Liver (tissue), 9 donors: ENCODE data around the gene PCNT. TPM values are rescaled to one million over a fixed set of nuclear protein-coding genes. Genes with fewer than 3 reads are reported as not detected.

Source experiments
- DNase-seq: peaks from one replicate; pipeline ENCODE4 v3.0.0-alpha.2; 2017; ENCODE audit warnings: low spot score
- H3K27ac ChIP-seq, 2 donors: one replicate each; pipeline ENCODE4 v1.7.0; 2013; ENCODE audit warnings: inconsistent platforms in 2 of 2, low read length in 2 of 2, control low read depth in 1 of 2, low read depth in 1 of 2, mild to moderate bottlenecking in 1 of 2
- H3K27me3 ChIP-seq, 4 donors: one replicate each; pipeline versions ENCODE4 v1.6.1 to v1.7.0; 2013; ENCODE audit warnings: low read length in 3 of 4, inconsistent platforms in 1 of 4, mild to moderate bottlenecking in 1 of 4, moderate library complexity in 1 of 4; ENCODE audit not compliant: control insufficient read depth in 4 of 4, insufficient read depth in 4 of 4
- H3K36me3 ChIP-seq, 4 donors: one replicate each; pipeline versions ENCODE4 v1.6.1 to v1.7.0; 2013; ENCODE audit warnings: low read length in 3 of 4, mild to moderate bottlenecking in 3 of 4, low read depth in 1 of 4, moderate library complexity in 1 of 4; ENCODE audit not compliant: control insufficient read depth in 4 of 4, insufficient read depth in 3 of 4
- H3K4me1 ChIP-seq, 4 donors: one replicate each; pipeline versions ENCODE4 v1.6.1 to v1.7.0; 2013; ENCODE audit warnings: low read length in 3 of 4, mild to moderate bottlenecking in 3 of 4, moderate library complexity in 1 of 4; ENCODE audit not compliant: control insufficient read depth in 4 of 4, insufficient read depth in 4 of 4
- H3K4me3 ChIP-seq, 3 donors: one replicate each; pipeline versions ENCODE4 v1.6.1 to v1.7.0; 2013; ENCODE audit warnings: low read length in 3 of 3, control low read depth in 1 of 3, low read depth in 1 of 3, mild to moderate bottlenecking in 1 of 3
- H3K9ac ChIP-seq, 2 donors: one replicate each; pipeline ENCODE4 v1.7.0; 2013; ENCODE audit warnings: low read length in 2 of 2, mild to moderate bottlenecking in 2 of 2, moderate library complexity in 2 of 2, control low read depth in 1 of 2, low read depth in 1 of 2
- H3K9me3 ChIP-seq, 4 donors: one replicate each; pipeline versions ENCODE4 v1.6.1 to v1.7.0; 2013; ENCODE audit warnings: low read length in 3 of 4; ENCODE audit not compliant: control insufficient read depth in 4 of 4
- ATF3 ChIP-seq: IDR thresholded peaks from 2 replicates; pipeline ENCODE4 v1.6.1; 2016; ENCODE audit warnings: antibody characterized with exemption
- FOXA1 ChIP-seq: IDR thresholded peaks from 2 replicates; pipeline ENCODE4 v1.6.1; 2016; ENCODE audit warnings: antibody characterized with exemption
- RAD21 ChIP-seq, 2 donors: IDR thresholded peaks; 2 replicates each; pipeline ENCODE4 v1.6.1; 2016; ENCODE audit warnings: antibody characterized with exemption in 2 of 2, mild to moderate bottlenecking in 2 of 2
- REST ChIP-seq: IDR thresholded peaks from 2 replicates; pipeline ENCODE4 v1.6.1; 2016; ENCODE audit warnings: antibody characterized with exemption, mild to moderate bottlenecking
- RXRA ChIP-seq, 2 donors: IDR thresholded peaks; 2 replicates each; pipeline ENCODE4 v1.6.1; 2017 to 2018; ENCODE audit warnings: antibody characterized with exemption in 2 of 2, mild to moderate bottlenecking in 1 of 2
- TAF1 ChIP-seq: conservative IDR thresholded peaks from 2 replicates; pipeline ENCODE4 v1.6.1; 2016; ENCODE audit warnings: antibody characterized with exemption, mild to moderate bottlenecking
- YY1 ChIP-seq: IDR thresholded peaks from 2 replicates; pipeline ENCODE4 v1.6.1; 2016; ENCODE audit warnings: antibody characterized with exemption, mild to moderate bottlenecking
- ZBTB33 ChIP-seq: IDR thresholded peaks from 2 replicates; pipeline ENCODE4 v1.6.1; 2016; ENCODE audit warnings: antibody characterized with exemption
- WGBS: extraction: QIAGEN DNeasy Blood & Tissue Kit; methylation state at CpG from one replicate; pipeline ENCODE4 v1.1.7; 2013; 5-methylcytosine and 5-hydroxymethylcytosine counted together
- polyA plus RNA-seq, 2 donors: library from polyadenylated mRNA; stranded (reverse) in 1 of 2; unstranded in 1 of 2; fragments of 200-250 nt in 1 of 2; fragments of >200 nt in 1 of 2; fragmentation: Nextera tagmentation in 1 of 2; extraction: Ambion mirVana in 1 of 2; gene quantifications; one replicate each; pipeline versions ENCODE4 v1.2.1 to v1.2.3, GENCODE V29; 2013 to 2015
- total RNA-seq, 2 donors: library from RNA; depleted of rRNA; stranded (reverse); fragments of >200 nt; gene quantifications; one replicate each; pipeline ENCODE4 v1.2.3, GENCODE V29; 2014
- donor health status: healthy.
- donor health status: healthy.
- donor health status: healthy.
- donor health status: healthy.
- donor health status: healthy.

Gene PCNT
- total and polyA plus RNA-seq, 4 donors = 6.7 to 36.8 (median 15.2) TPM

- Histone ChIP-seq H3K27me3 (no peaks in the 10 kb centered on the region), H3K27ac (no peak overlapping the region), H3K9ac (no peak overlapping the region), H3K4me1 (peaks cover 3 to 27% (median 21%) of the 10 kb centered on the region in 4 donors), H3K9me3 (no peaks in the 10 kb centered on the region), H3K4me3 (peak overlapping the region; percentile 75 to 81 (median 77)), H3K36me3 (peaks cover 0 to 2% (median 0%) of the 10 kb centered on the region in 4 donors)
- peak; percentile 54 for DNase-seq
- 18% methylated on average over 50 of the region's 50 CpGs for WGBS
- no peak for TF ChIP-seq ATF3
- TF ChIP-seq FOXA1 = no peak
These were observed 1.4 kb upstream of the PCNT start for GRCh38 chr21:46322351-46323226.

GRCh38 chr21:46323227-46323709, 688 bp upstream of the PCNT start:
- Histone ChIP-seq H3K9ac (no peak overlapping the region), H3K27me3 (no peaks in the 10 kb centered on the region), H3K36me3 (peaks cover 0 to 6% (median 3%) of the 10 kb centered on the region in 4 donors), H3K4me1 (peaks cover 3 to 27% (median 21%) of the 10 kb centered on the region in 4 donors), H3K4me3 (peak overlapping the region; percentile 75 to 81 (median 77)), H3K27ac (no peak overlapping the region), H3K9me3 (no peaks in the 10 kb centered on the region)
- TF ChIP-seq RXRA (IDR thresholded peaks at IDR 0.05) (no peak), ZBTB33 (no peak), ATF3 (no peak), FOXA1 (no peak), RAD21 (IDR thresholded peaks at IDR 0.05) (no peak), TAF1 (no peak)
- WGBS = 1% methylated on average over 34 of the region's 34 CpGs
- peak; percentile 45 for DNase-seq

- DNase-seq = peak; percentile 97
- Histone ChIP-seq H3K4me1 (peaks cover 3 to 27% (median 21%) of the 10 kb centered on the region in 4 donors), H3K9ac (peak overlapping the region; percentile 71 to 87), H3K36me3 (peaks cover 0 to 6% (median 3%) of the 10 kb centered on the region in 4 donors), H3K27ac (peak overlapping the region; percentile 98 to 99), H3K9me3 (no peaks in the 10 kb centered on the region), H3K27me3 (no peaks in the 10 kb centered on the region), H3K4me3 (peak overlapping the region; percentile 91 to 95 (median 95))
- TF ChIP-seq REST (no peak), YY1 (peak; percentile 95)
- under 1% methylated on average over 98 of the region's 98 CpGs for WGBS
These were observed 575 bp downstream of the PCNT start for GRCh38 chr21:46324390-46325072.
